ENCODE measurements around the gene CBR1. TPM values are rescaled to one million over a fixed set of nuclear protein-coding genes. Genes with fewer than 3 reads are reported as not detected.

The CBR1 gene
- total and polyA plus RNA-seq, 4 donors, result 36.1 to 158 (median 74.4) TPM

GRCh38 chr21:36028127-36029069 lies 41.4 kb upstream of the CBR1 start:
- DNase-seq, result peak; percentile 84 to 88 (median 84)
- H3K9me3 ChIP-seq (ENCODE audit: control insufficient read depth in 4 of 4, insufficient read depth in 3 of 4, low read length in 3 of 4), result no peaks in the 10 kb centered on the region
- peaks cover 0 to 4% (median 0%) of the 10 kb centered on the region in 5 donors for H3K4me1 ChIP-seq (ENCODE audit: control insufficient read depth in 5 of 5, insufficient read depth in 5 of 5, low read length in 5 of 5)
- H3K27ac ChIP-seq (ENCODE audit: low read depth in 1 of 2, low read length in 1 of 2), result no peak overlapping the region
- H3K9ac ChIP-seq (ENCODE audit: insufficient read depth in 1 of 2, low read length in 2 of 2), result no peak overlapping the region
- ATAC-seq (ENCODE audit: insufficient read depth, low FRiP score), result peak; percentile 88
- H3K4me3 ChIP-seq, result no peak overlapping the region
- peak; percentile 90 for TF ChIP-seq CTCF (IDR thresholded peaks at IDR 0.05; ENCODE audit: control extremely low read depth, extremely low read depth)
- no peaks in the 10 kb centered on the region for H3K36me3 ChIP-seq (ENCODE audit: control insufficient read depth in 4 of 4, insufficient read depth in 4 of 4, low read length in 4 of 4)
- 28 to 29% methylated on average over 25 of the region's 25 CpGs for WGBS, 2 donors
- no peaks in the 10 kb centered on the region for H3K27me3 ChIP-seq (ENCODE audit: control insufficient read depth in 3 of 3, insufficient read depth in 3 of 3, low read length in 2 of 3)

- no peaks in the 10 kb centered on the region for H3K27me3 ChIP-seq (ENCODE audit: control insufficient read depth in 3 of 3, insufficient read depth in 3 of 3, low read length in 2 of 3)
- no peak overlapping the region for H3K9ac ChIP-seq (ENCODE audit: insufficient read depth in 1 of 2, low read length in 2 of 2)
- ATAC-seq (ENCODE audit: insufficient read depth, low FRiP score), result no peak
These were observed 40.5 kb upstream of the CBR1 start for GRCh38 chr21:36029309-36029708.

DNA sequence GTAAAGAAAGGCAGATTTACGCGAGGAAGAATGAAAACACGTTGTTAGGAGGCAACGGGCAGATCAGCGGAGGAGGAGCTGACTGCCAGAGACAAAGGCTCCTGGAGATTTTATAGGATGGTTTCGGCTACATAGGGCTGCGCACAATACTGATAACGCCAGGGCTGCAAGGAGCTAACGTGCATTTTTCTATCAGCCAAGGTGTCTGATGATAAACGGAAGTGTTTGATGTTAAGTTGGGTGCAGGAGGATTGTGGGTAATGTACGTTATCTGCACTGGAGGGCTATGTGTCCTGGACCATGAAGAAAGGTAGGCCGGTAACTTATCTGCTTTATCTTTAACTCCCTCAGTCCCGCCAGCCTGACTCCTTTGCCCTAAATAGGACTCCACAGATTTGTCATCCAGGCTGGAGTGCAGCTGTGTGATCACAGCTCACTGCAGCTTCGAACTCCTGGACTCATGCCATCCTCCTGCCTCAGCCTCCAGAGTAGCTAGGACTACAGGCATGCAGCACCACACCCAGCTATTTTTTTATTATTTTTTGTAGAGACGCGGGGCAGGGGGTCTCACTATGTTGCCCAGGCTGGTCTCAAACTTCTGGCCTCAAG lies 39.1 kb upstream of the CBR1 start:
- 65 to 75% methylated on average over 16 of the region's 16 CpGs for WGBS, 2 donors
- H3K9me3 ChIP-seq (ENCODE audit: control insufficient read depth in 4 of 4, insufficient read depth in 3 of 4, low read length in 3 of 4), result no peaks in the 10 kb centered on the region
- peaks cover 0 to 3% (median 0%) of the 10 kb centered on the region in 5 donors for H3K4me1 ChIP-seq (ENCODE audit: control insufficient read depth in 5 of 5, insufficient read depth in 5 of 5, low read length in 5 of 5)
- peaks cover 0 to 11% (median 5%) of the 10 kb centered on the region in 4 donors for H3K36me3 ChIP-seq (ENCODE audit: control insufficient read depth in 4 of 4, insufficient read depth in 4 of 4, low read length in 4 of 4)
- no peak overlapping the region for H3K9ac ChIP-seq (ENCODE audit: insufficient read depth in 1 of 2, low read length in 2 of 2)
- DNase-seq, result no peak
- no peak overlapping the region for H3K4me3 ChIP-seq
- no peak for TF ChIP-seq CTCF (IDR thresholded peaks at IDR 0.05; ENCODE audit: control extremely low read depth, extremely low read depth)
- H3K27ac ChIP-seq (ENCODE audit: low read depth in 1 of 2, low read length in 1 of 2), result no peak overlapping the region
- H3K27me3 ChIP-seq (ENCODE audit: control insufficient read depth in 3 of 3, insufficient read depth in 3 of 3, low read length in 2 of 3), result no peaks in the 10 kb centered on the region
- ATAC-seq (ENCODE audit: insufficient read depth, low FRiP score), result no peak

More at GRCh38 chr21:36029309-36029708, 40.5 kb upstream of the CBR1 start:
- no peak for DNase-seq
- TF ChIP-seq CTCF (IDR thresholded peaks at IDR 0.05; ENCODE audit: control extremely low read depth, extremely low read depth), result no peak
- Histone ChIP-seq H3K9me3 (ENCODE audit: control insufficient read depth in 4 of 4, insufficient read depth in 3 of 4, low read length in 3 of 4) (no peaks in the 10 kb centered on the region), H3K36me3 (ENCODE audit: control insufficient read depth in 4 of 4, insufficient read depth in 4 of 4, low read length in 4 of 4) (no peaks in the 10 kb centered on the region), H3K4me3 (no peak overlapping the region), H3K4me1 (ENCODE audit: control insufficient read depth in 5 of 5, insufficient read depth in 5 of 5, low read length in 5 of 5) (peaks cover 0 to 3% (median 0%) of the 10 kb centered on the region in 5 donors), H3K27ac (ENCODE audit: low read depth in 1 of 2, low read length in 1 of 2) (no peak overlapping the region)
- 96 to 97% methylated on average over 8 of the region's 8 CpGs for WGBS, 2 donors
